GM18873 (cell line): ENCODE data around the gene ITK.
A peak's percentile ranks its signal among the peaks of the same experiment; 100 is the strongest.
"Not testable (repeated sequence)": the region's sequence is repeated elsewhere in the genome, so short reads cannot be mapped to it uniquely, and the experiment has no call there.

Source experiments
- ATAC-seq: cut with Tn5 transposase; IDR thresholded peaks from one replicate; pipeline ENCODE4 v1.9.1; 2021; ENCODE audit warnings: mild to moderate bottlenecking, moderate library complexity, moderate number of reproducible peaks; ENCODE audit not compliant: unreplicated experiment, low FRiP score

Gene ITK

DNA sequence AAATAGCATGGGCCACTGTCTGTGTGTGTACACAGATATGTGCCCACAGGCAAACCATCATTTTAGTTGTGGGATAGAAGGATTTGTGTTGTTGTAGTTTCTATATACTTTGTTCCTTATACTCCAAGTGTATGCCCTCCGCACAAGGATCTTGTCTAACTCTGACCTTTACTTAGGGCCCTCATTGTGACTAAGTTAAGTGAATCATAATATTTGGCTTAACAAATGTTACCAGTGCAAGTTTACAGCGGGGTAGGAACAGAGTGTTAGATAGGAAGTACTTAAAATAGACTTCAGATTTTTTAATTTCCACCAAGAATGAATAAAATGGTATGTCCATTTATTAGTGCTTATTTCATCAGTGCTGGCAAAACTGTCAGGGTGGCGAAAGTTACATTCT, 55.8 kb downstream of the ITK start:
- no peak for ATAC-seq

DNA sequence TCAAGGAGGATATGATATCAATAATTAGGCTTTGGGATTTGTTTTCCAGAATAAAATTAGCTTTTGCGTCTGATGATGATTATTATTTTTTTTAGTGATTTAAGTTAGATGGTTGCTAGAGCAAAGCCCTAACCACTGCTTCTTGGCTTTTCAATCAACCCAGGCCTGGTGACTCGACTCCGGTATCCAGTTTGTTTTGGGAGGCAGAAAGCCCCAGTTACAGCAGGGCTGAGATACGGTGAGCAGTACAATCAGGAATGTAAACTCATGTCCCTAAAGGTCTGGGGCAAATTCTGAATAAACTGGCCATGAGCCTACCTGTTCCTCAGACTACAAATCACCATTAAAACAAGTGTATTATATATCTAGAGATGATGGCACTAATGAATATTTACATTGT, 60.8 kb downstream of the ITK start:
- no peak for ATAC-seq

DNA sequence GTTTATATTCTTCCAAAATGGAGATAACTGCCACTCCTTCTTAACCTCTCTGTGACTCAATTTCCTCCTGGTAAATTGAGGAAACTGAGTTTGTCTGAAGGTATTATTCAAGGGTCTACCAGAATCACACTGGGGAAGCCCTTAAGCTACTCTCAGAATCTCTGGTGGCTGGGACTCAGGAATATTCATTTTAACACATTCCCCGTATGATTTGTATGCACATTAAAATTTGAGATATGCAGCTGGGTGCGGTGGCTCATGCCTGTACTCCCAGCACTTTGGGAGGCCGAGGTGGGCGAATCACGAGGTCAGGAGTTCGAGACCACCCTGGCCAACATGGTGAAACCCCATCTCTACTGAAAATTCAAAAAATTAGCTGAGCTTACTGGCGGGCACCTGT, 64.1 kb downstream of the ITK start:
- not testable (repeated sequence) for ATAC-seq

DNA sequence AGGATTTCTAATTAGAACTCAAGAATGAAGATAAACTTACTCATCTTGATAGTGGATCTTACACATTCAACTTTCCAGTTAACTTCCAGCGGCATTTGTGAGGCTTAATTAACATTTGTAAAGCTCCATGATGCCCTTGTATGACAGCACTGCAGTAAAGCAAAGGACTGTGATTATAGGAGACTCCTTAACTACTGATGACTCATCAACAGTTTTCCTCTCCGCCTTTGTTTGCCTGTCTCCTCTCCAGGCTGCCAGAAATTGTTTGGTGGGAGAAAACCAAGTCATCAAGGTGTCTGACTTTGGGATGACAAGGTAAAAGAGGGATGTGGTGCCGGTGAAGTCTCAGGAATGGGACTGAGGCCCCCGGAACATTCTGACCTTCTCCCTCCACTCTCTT, 64.8 kb downstream of the ITK start:
- ATAC-seq = no peak

DNA sequence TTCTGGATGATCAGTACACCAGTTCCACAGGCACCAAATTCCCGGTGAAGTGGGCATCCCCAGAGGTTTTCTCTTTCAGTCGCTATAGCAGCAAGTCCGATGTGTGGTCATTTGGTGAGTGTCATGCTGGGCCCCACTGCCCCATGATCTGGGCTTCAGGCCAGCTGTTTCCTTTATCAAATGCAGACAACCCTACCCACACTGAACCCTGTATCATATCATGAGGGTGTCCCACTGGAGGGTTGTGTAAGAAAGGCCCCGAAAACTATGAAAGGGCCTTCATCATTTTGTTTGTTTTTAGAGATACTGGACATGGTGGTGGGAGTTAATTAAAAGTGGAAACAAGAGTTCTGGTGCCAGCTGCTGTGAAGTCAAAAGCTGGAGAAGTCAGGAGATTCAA, 65.2 kb downstream of the ITK start:
- no peak for ATAC-seq

DNA sequence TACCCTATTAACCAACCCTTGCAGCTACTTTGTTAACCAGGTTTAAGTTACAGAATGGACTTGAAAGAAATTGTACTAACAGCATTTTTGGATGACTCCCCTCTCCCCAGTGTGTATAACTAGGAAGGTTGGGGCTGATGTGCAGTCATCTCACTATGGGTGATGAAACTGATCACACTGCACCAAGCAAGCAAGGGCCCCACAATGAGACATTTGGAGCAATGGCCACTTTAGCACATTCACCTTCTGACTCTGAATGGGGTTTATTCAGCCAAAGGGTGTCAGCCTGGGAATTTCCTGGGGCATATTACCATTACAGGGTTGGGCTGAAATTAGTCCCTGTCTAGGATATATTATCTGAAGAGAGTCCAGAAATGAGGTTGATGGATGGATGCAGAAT, 66.6 kb downstream of the ITK start:
- ATAC-seq = no peak

DNA sequence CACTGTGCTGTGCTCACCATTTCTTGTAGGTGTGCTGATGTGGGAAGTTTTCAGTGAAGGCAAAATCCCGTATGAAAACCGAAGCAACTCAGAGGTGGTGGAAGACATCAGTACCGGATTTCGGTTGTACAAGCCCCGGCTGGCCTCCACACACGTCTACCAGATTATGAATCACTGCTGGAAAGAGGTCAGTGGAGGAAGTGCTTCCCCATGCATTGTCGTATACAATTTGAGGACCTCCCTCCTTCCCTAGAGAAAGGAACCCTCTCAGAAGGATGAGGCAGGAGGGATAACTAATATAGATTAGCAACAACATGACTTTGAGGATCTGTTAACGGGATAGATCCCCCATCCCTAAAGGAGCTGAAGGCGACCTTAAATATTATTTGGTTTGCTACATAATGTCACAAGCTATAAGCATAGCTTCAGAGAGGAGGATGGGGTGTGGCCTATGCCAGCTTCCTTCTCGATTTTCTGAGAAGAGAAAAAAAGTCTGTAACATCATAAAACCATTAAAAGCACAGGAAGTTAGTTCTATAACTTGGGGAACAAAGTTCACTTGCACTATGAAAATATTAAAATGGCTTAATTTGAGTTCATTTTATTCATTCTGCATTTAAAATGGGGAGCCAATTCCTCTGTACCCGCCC, 68.3 kb downstream of the ITK start:
- no peak for ATAC-seq

DNA sequence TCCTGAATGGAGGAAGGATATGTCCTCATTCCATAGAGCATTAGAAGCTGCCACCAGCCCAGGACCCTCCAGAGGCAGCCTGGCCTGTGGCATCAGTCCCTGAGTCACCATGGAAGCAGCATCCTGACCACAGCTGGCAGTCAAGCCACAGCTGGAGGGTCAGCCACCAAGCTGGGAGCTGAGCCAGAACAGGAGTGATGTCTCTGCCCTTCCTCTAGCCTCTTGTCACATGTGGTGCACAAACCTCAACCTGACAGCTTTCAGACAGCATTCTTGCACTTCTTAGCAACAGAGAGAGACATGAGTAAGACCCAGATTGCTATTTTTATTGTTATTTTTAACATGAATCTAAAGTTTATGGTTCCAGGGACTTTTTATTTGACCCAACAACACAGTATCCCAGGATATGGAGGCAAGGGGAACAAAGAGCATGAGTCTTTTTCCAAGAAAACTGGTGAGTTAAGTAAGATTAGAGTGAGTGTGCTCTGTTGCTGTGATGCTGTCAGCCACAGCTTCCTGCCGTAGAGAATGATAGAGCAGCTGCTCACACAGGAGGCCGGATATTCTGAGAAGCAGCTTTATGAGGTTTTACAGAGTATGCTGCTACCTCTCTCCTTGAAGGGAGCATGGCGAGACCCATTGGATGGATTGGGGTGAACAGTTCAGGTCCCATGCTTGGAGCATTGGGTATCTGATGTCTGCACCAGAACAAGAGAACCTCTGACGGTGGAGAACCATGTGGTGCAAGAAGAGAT, 72.2 kb downstream of the ITK start:
- peak; percentile 85 for ATAC-seq

DNA sequence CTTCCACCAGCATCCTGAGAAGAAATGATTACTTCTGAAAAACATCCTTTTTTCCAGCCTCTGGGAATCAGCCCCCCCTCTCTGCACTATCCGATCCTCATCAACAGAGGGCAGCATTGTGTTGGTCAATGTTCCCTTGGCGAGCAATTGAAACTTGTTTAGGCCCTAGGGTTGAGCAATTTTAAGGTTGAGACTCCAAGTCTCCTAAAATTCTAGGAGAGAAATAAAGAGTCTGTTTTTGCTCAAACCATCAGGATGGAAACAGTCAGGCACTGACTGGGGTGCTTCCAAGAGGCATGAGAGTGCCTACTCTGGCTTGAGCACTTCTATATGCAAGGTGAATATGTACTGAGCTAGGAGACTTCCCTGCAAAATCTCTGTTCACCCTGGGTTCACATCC, 72.9 kb downstream of the ITK start:
- peak; percentile 37 for ATAC-seq

DNA sequence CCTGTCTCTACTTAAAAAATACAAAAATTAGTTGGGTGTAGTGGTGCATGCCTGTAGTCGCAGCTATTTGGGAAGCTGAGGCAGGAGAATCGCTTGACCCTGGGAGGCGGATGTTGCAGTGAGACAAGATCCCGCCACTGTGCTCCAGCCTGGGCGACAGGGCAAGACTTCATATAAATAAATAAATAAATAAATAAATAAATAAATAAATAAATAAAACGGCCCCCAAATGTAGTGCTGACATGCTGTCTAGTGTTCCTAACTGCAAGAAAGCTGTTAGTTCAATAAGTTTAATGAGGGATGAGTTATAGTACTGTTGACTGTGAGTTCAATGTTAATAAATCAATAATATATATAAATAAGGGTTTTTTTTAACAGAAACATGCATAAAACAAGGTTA, 77.8 kb downstream of the ITK start:
- ATAC-seq = no peak

DNA sequence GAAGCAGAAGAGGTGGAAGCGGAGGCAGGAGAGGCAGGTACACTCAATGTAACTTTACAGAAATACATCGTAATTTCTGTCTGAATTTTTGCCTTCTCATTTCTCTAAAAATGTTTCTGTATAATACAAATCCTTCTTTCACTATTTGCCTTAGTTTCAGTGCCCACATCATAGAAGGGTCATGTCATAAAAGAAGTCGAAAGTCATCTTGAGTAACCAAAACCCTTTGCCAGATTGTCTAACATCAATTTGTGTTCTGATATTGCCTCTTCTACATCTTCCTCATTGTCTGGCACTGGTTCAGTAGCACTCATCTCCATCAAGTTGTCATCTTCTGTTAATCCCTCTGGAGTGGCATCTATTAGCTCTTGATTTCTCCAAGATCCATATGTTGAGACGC, 79.1 kb downstream of the ITK start:
- no peak for ATAC-seq

DNA sequence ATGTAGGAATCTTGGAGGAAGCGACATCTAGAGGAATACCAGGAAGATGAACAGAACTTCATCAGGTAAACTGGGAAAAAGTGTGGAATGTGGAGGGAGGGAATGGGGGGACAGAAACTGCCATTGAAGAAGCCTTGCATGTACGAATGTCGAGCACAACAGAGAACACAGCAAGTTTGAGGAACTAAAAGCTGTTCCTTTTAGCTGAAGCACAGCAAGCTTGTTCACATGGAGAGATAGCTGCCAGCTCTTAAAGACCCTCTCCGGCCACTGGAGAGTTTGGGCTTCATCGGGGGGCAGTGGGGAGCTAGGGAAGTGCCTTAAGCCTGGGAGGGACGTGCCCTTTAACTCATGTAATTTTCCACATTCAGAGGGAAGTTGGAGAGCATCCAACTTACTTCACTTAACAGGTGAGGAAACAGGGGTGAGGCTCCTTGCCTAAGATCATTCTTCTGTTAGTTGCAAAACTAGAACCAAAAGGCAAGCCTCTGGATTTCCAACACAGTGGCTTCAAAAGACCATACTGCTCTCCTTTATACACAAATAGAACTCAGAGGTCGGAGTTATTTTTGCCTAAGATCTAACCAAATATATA, 83.0 kb downstream of the ITK start:
- ATAC-seq = no peak

DNA sequence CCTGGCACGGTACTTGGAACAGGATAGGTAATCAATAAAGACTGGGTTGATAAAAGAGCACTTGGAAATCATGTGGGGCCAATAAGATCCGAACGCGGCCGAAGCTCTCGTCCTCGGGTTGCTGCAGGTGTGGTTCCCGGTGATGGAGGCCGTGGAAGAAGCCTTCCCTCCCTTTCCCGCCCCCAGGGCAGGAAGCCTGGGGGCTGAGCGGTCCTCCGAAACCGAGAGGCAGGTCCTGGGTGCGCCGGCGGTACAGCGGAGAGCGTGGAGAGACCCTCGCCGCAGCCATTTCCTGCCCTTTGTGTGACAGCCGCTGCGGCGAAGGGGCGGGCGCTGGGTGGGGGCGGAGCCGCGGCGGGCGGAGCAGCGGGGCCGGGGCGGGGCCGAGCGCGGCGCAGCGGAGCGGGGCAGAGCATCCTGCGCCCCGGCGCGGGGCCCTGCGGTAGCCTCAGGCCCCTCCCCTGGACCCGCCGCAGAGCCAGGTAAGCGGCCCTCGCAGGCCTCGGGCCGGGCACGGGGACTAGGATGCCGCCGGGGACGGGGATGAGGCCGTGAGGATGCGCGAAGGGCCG, 85.2 kb downstream of the ITK start, which contains the start of gene CYFIP2:
Gene CYFIP2 (plus strand): TSS at position 410 of the 572 bp plus-strand sequence. CDS start 19,239 bp downstream, outside the sequence.
- peak; percentile 73 for ATAC-seq

DNA sequence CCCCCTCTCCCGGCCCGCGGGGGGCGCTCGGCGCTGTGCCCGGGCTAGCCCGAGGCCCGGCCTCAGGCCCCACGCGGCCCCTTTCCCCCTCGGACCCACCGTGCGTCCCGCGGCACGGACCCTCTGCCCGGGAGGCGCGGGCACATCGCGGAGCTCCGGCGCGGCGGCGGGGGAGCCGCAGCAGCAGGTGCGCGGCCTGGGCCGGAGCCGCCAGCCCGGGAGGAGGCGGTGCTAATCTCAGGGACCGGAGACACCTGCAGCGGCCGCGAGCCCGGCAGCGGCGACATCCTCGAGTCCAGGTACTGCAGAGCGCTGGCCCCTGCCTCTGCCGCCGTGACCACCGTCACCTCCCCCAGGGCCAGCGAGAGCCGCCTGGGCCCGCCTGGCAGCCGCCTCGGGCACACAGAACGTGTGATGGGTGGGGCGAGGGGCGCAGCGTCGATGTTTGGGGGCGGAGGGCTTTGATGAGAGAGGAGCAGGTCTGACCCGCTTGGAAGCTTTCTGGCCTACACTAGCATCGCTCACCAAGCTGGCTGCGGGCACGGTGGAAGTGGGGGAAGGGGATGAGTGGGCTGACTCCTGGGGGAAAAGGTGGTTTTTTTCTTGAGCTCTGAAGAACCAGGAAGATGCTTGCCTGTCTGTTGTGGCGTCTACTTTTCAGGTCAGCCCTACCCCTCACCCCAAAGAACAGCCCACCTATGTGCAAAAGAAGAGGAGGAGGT, 85.8 kb downstream of the ITK start:
- ATAC-seq = peak; percentile 50

DNA sequence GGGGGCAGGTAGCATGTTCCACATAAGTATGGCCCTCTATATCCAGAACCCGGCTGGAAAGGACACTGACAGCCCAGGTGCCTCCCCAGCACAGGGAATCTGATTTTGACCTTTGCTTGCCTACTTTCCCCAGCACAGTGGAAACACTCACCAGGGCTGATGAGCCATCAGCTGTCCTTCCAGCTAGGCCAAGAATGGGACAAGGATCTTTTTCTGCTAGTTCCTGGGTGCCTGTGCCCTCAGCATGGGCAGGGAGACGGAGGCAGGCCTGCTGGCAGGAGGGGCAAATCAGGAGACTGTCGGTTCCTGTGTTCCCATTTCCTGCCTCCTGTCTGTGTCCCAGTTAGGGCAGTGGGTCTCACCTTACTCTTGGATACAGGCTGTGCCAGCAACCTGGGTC, 86.4 kb downstream of the ITK start:
- no peak for ATAC-seq

DNA sequence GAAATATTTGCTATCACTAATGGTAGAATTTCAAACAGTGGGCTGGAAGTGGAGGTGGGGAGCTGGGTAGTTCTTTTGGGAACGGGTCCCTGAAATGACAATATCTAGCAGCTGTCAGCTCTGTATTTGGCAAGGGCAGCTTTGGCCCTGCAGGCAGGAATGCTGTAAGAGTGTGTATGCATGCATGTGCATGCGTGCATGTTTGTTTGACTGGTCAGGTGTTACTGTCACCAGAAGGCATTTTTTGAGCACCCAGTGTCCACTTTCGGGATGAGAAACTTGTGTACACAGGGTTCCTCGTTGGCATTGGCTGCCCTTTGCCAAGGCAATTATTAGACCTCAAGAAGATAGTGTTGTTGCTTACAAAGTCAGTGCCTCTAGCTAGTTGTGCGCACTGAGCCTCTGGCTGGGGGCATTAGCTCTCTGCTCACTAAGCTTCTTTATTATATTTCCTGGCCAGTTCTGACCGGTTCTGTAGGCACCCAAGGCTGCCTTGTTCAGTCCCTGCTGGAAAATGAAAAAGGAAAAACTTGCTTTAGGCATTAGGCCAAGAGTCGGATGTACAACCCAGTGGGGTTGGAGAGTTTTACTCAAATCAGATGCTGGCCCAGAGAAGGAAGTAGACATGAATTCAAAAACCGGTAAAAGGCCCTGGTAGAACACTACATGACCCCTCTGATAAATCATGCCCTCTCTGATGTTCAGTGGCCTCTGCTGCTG, 87.3 kb downstream of the ITK start:
- no peak for ATAC-seq

DNA sequence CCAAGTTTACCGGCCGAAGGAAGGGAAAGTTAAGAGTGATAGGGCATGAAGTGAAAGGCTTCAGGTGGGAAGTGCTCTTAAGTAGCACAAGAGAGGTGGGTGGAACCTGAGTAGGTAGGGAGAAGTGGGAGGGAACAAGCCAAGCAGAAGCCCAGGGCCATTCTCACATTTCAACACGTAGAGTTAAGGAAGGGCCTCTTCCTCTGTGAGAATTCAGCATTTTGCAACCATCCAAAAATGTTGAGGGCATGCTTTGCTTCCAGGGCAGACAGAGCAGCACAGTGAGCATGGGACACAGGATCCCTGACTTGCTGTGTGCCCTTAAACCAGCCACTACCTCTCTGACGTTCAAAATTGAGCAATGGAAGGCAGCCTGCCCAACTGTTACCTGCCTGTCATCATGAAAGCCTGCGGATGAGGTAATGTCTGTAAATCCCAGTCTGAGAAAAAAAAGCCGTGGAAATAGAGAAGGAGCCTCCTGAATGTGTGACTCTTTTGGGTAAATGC, 88.6 kb downstream of the ITK start:
- no peak for ATAC-seq

DNA sequence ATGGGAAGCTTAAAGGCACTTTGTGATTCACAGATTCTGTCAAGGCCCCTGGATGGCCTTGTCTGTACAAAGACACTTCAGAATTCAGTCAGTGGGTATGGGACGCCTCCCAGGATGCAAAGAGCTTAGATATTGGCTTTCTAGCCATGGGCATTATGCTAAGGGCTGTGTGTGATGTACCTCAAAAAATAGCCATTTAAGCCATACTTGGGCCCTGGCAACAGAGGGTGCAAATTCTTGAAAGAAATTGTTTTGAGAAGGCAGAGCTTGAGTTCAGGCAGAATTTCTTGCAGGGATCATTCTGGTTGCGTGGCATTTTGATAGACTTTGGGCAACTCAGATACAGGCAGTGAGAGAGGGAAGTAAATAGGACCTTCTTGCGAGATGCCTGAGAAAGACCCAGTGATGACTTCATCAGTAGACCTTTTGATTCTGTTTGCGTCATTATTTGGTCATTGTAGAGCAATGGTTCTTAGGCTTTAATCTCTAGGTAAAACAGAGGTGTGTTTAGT, 89.2 kb downstream of the ITK start:
- ATAC-seq = no peak

DNA sequence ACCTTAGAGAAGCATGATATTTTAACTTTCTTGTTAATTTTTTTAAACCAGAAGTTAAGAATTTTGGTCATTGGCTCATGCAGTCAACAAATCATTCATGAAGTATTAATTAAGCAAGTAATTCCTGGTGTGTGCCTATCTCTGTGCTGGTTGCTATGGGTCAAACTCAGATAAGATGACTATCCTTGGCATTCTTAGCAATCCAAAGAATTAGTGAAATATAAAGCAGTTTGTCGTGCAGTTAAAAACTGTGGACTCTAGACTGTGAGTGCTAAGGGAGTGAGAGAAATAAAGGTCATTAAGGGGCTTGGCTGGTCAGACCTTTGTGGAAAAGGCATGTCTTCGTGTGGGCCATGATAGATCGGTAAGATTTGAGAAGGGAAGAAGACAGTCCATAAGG, 90.1 kb downstream of the ITK start:
- no peak for ATAC-seq
